T-cell (primary cell): Measurements from ENCODE around the gene GRM5. TPM values are rescaled to one million over a fixed set of nuclear protein-coding genes. Genes with fewer than 3 reads are reported as not detected.

ENCODE experiments used
- ATAC-seq, 4 experiments: fragments of 200-7000 bp in 3 of 4; fragments of 150-1000 bp in 1 of 4; cut with Tn5 transposase; replicated peaks in 1 of 4; 1 replicate in 3 of 4; 2 replicates in 1 of 4; pipeline ENCODE4 v1.10.0; 2021; ENCODE audit warnings: moderate library complexity in 3 of 4, mild to moderate bottlenecking in 2 of 4, moderate number of reproducible peaks in 1 of 4
- CTCF ChIA-PET, 2 donors: fragments of 300-600 bp; sonication (Branson Sonifier 250); formaldehyde crosslinking; loops; one replicate each; lab custom pipeline; 2022; ENCODE audit warnings: antibody characterized with exemption in 2 of 2; lab: Charles Lee
- POLR2A ChIA-PET, 2 donors: fragments of 300-600 bp; sonication (Branson Sonifier 250); formaldehyde crosslinking; loops; one replicate each; lab custom pipeline; 2022; ENCODE audit warnings: antibody characterized with exemption in 2 of 2; lab: Charles Lee
- DNase-seq, 35 experiments: peaks; one replicate each; pipeline versions ENCODE4 v3.0.0 to v3.0.0-alpha.2; 2013 to 2023
- H3K27ac ChIP-seq: one replicate; pipeline ENCODE4 v1.5.1; 2013; ENCODE audit warnings: low read length
- H3K27me3 ChIP-seq, 2 experiments: replicated peaks in 1 of 2; 1 replicate in 1 of 2; 2 replicates in 1 of 2; pipeline versions ENCODE4 v1.6.1 to v1.7.0; 2013; ENCODE audit warnings: low read length in 1 of 2, mixed read lengths in 1 of 2; ENCODE audit not compliant: control insufficient read depth in 2 of 2, insufficient read depth in 2 of 2; ENCODE audit errors: extremely low read depth in 1 of 2
- H3K36me3 ChIP-seq, 2 donors: 1 replicate in 1 of 2; 2 replicates in 1 of 2; pipeline versions ENCODE4 v1.6.1 to v1.7.0; 2013; ENCODE audit warnings: low read length in 1 of 2; ENCODE audit not compliant: control insufficient read depth in 2 of 2, insufficient read depth in 1 of 2; ENCODE audit errors: extremely low read depth in 1 of 2
- H3K4me1 ChIP-seq, 2 experiments: 1 replicate in 1 of 2; 2 replicates in 1 of 2; pipeline versions ENCODE4 v1.6.1 to v1.7.0; 2013; ENCODE audit warnings: low read length in 2 of 2, mixed read lengths in 1 of 2; ENCODE audit not compliant: insufficient read depth in 2 of 2, control insufficient read depth in 1 of 2; ENCODE audit errors: extremely low read depth in 1 of 2
- H3K4me3 ChIP-seq, 2 donors: 1 replicate in 1 of 2; 2 replicates in 1 of 2; pipeline versions ENCODE4 v1.5.1 to v1.7.0; 2013; ENCODE audit warnings: mild to moderate bottlenecking in 2 of 2, low read length in 1 of 2, moderate library complexity in 1 of 2; ENCODE audit not compliant: control insufficient read depth in 1 of 2; ENCODE audit errors: extremely low read depth in 1 of 2
- H3K9me3 ChIP-seq: 2 replicates; pipeline ENCODE4 v1.7.0; 2013
- H3K27ac Mint-ChIP-seq, 2 donors: one replicate each; pipeline ENCODE4 v1.8.0; 2020 to 2021; ENCODE audit warnings: mild to moderate bottlenecking in 2 of 2, mixed read lengths in 2 of 2
- H3K27me3 Mint-ChIP-seq, 2 donors: one replicate each; pipeline ENCODE4 v1.8.0; 2021 to 2022; ENCODE audit warnings: mixed read lengths in 2 of 2
- H3K36me3 Mint-ChIP-seq: one replicate; pipeline ENCODE4 v1.8.0; 2021; ENCODE audit warnings: mixed read lengths
- H3K4me1 Mint-ChIP-seq, 3 donors: one replicate each; pipeline ENCODE4 v1.8.0; 2020 to 2022; ENCODE audit warnings: mixed read lengths in 3 of 3, mild to moderate bottlenecking in 1 of 3
- H3K4me3 Mint-ChIP-seq, 3 donors: one replicate each; pipeline ENCODE4 v1.8.0; 2020 to 2022; ENCODE audit warnings: mild to moderate bottlenecking in 3 of 3, mixed read lengths in 3 of 3, moderate library complexity in 3 of 3
- H3K9me3 Mint-ChIP-seq, 3 donors: one replicate each; pipeline ENCODE4 v1.8.0; 2020 to 2022; ENCODE audit warnings: mixed read lengths in 3 of 3
- WGBS: methylation state at CpG from one replicate; pipeline ENCODE4 v1.1.5; 2013; ENCODE audit warnings: missing lambda C conversion rate; ENCODE audit not compliant: insufficient coverage; 5-methylcytosine and 5-hydroxymethylcytosine counted together
- total RNA-seq, 35 experiments: library from RNA in 6 of 35; stranded (reverse) in 6 of 35; fragments of 120-200 nt in 1 of 35; gene quantifications; one replicate each; pipeline versions ENCODE4 v1.2.1 to v1.2.4 and lab custom pipeline; 2013 to 2026

Gene GRM5
- total RNA-seq, 5 donors from 2014 or later (not counting 1 experiment from before 2014, with no cell fraction given), result not detected

DNA sequence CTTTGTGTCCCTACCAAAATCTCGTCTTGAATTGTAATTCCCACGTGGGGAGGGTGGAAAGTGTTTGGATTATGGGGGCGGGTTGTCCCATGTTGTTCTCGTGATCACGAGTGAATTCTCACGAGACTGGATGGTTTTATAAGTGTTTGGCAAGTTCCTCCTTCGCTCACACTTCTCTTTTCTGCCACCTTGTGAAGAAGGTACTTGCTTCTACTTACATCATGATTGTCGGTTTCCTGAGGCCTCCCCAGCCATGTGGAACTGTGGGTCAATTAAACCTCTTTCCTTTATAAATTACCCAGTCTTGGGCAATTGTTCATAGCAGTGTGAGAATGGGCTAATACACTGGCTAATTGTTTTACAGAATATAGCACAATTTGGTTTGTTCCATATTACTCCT is 326.3 kb downstream of the GRM5 start:
- WGBS, result no CpG with 5 or more reads among the region's 8 CpGs
- H3K27me3 Mint-ChIP-seq, result no peaks in the 10 kb centered on the region
- Histone ChIP-seq H3K36me3 (no peaks in the 10 kb centered on the region), H3K27ac (no peak overlapping the region), H3K27me3 (no peaks in the 10 kb centered on the region), H3K9me3 (no peaks in the 10 kb centered on the region), H3K4me3 (no peak overlapping the region), H3K4me1 (no peaks in the 10 kb centered on the region)
- H3K27ac Mint-ChIP-seq, result no peak overlapping the region
- ATAC-seq (no peak), DNase-seq (no peak)
- no peak overlapping the region for H3K4me3 Mint-ChIP-seq
- H3K4me1 Mint-ChIP-seq, result no peaks in the 10 kb centered on the region
- ChIA-PET POLR2A (no interaction called here), CTCF (no interaction called here)
- no peaks in the 10 kb centered on the region for H3K9me3 Mint-ChIP-seq
- H3K36me3 Mint-ChIP-seq, result no peaks in the 10 kb centered on the region

DNA sequence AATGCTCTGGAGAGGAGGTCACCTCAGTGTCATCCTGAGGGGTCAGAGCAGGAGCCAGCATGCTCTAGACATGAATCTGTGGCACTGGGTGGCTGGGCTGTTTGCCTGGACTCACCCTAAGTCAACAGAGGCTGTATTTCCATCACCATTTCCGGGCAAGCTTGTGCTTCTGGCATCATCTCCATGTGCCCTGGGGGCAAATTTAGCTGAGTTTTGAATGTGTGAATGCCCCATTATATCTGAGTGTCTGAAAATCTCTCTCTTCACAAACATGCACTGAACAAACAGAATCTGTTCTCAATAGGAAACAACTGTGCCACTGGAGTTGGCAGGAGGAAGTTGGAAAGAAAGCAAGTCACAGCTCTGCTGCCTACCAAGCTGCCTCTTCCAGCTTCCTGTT is 356.2 kb downstream of the GRM5 start:
- no peaks in the 10 kb centered on the region for H3K9me3 ChIP-seq
- H3K27me3 ChIP-seq, result no peaks in the 10 kb centered on the region
- H3K27ac ChIP-seq, result no peak overlapping the region
- DNase-seq (no peak), ATAC-seq (no peak)
- no CpG with 5 or more reads among the region's 1 CpG for WGBS
- Mint-ChIP-seq H3K27ac (no peak overlapping the region), H3K4me3 (no peak overlapping the region), H3K36me3 (no peaks in the 10 kb centered on the region), H3K27me3 (no peaks in the 10 kb centered on the region), H3K4me1 (peaks cover 2 to 7% (median 4%) of the 10 kb centered on the region in 3 donors), H3K9me3 (peaks cover 0 to 4% (median 4%) of the 10 kb centered on the region in 3 donors)
- H3K36me3 ChIP-seq, result no peaks in the 10 kb centered on the region
- H3K4me3 ChIP-seq, result no peak overlapping the region
- H3K4me1 ChIP-seq, result peaks cover 0 to 3% of the 10 kb centered on the region in 2 experiments
- POLR2A ChIA-PET, result no interaction called here
- CTCF ChIA-PET, result no interaction called here

DNA sequence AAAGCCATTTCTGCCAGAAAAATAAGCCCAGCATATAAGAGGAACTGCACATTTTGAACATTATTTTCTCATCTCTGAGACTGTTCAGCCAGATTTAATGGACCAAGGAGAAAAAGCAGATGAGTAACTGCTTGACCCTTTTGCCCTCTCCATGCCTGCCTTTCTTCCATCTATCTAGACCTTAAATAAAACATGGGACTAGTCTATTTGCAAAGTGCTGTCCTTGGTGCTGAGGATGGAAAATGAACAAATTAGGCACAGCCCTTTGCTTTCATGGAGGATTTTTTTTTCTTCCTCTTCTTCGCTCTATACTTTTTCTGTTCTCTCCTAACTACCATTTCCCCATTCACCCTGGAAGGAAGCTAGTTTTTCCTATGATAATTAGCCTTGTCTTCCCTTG is 361.3 kb downstream of the GRM5 start:
- Histone ChIP-seq H3K9me3 (no peaks in the 10 kb centered on the region), H3K4me1 (no peaks in the 10 kb centered on the region), H3K27me3 (no peaks in the 10 kb centered on the region), H3K36me3 (no peaks in the 10 kb centered on the region), H3K27ac (no peak overlapping the region), H3K4me3 (no peak overlapping the region)
- no CpG with 5 or more reads among the region's 1 CpG for WGBS
- no peak for DNase-seq
- ChIA-PET POLR2A (no interaction called here), CTCF (no interaction called here)
- Mint-ChIP-seq H3K9me3 (peaks cover 0 to 5% (median 5%) of the 10 kb centered on the region in 3 donors), H3K4me1 (no peaks in the 10 kb centered on the region), H3K4me3 (no peak overlapping the region), H3K36me3 (no peaks in the 10 kb centered on the region), H3K27me3 (no peaks in the 10 kb centered on the region), H3K27ac (no peak overlapping the region)
- no peak for ATAC-seq

DNA sequence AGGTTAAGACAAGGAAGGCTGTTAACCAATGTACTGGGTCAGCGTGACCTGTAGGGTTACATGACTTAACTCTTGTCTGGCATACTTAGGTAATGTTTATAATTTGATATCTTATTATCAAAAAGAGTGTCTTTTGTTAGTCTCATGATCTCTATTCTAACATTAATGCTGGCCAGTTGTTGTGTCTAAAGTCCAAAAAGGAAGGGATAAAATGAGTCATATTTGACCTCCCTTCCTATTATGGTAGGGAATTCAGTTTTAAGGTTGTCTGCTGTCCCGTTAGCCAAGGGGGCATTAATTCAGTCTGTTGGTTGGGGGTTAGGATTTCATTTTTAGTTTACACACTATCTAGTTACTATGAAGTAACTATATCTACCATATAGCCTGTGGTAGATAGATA is 364.0 kb downstream of the GRM5 start:
- Mint-ChIP-seq H3K27ac (no peak overlapping the region), H3K27me3 (no peaks in the 10 kb centered on the region), H3K36me3 (no peaks in the 10 kb centered on the region), H3K9me3 (peaks cover 0 to 5% (median 5%) of the 10 kb centered on the region in 3 donors), H3K4me3 (no peak overlapping the region), H3K4me1 (no peaks in the 10 kb centered on the region)
- ChIA-PET CTCF (no interaction called here), POLR2A (no interaction called here)
- no peaks in the 10 kb centered on the region for H3K27me3 ChIP-seq
- H3K36me3 ChIP-seq, result no peaks in the 10 kb centered on the region
- H3K4me1 ChIP-seq, result no peaks in the 10 kb centered on the region
- ATAC-seq (no peak), DNase-seq (no peak)
- no peaks in the 10 kb centered on the region for H3K9me3 ChIP-seq
- WGBS, result no CpG with 5 or more reads among the region's 2 CpGs
- no peak overlapping the region for H3K4me3 ChIP-seq
- no peak overlapping the region for H3K27ac ChIP-seq

DNA sequence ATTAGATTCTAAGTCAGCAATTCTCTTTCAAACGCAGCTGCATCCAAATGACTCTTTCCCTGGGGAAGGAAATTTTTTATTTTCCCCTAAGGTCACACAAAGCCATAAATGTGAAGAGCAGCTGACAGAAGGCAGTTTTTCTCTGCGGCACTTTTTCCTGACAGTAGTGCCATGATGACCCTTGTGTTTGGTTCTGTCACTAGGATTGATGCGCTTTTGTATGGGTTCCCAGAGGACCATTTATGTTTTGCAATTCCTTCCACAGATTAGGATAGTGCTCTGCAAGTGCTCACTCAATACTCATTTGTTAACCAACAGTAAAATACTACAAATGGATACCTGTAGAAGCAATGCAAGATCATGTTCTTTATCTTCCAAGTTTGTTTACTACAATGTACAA is 368.6 kb downstream of the GRM5 start:
- ChIA-PET POLR2A (no interaction called here), CTCF (no interaction called here)
- Mint-ChIP-seq H3K9me3 (no peaks in the 10 kb centered on the region), H3K27me3 (peaks cover 0 to 3% of the 10 kb centered on the region in 2 donors), H3K4me1 (no peaks in the 10 kb centered on the region), H3K27ac (no peak overlapping the region), H3K36me3 (no peaks in the 10 kb centered on the region), H3K4me3 (no peak overlapping the region)
- ATAC-seq (no peak), DNase-seq (no peak)
- WGBS, result no CpG with 5 or more reads among the region's 3 CpGs
- Histone ChIP-seq H3K4me1 (no peaks in the 10 kb centered on the region), H3K27ac (no peak overlapping the region), H3K4me3 (no peak overlapping the region), H3K36me3 (no peaks in the 10 kb centered on the region), H3K27me3 (no peaks in the 10 kb centered on the region), H3K9me3 (no peaks in the 10 kb centered on the region)

DNA sequence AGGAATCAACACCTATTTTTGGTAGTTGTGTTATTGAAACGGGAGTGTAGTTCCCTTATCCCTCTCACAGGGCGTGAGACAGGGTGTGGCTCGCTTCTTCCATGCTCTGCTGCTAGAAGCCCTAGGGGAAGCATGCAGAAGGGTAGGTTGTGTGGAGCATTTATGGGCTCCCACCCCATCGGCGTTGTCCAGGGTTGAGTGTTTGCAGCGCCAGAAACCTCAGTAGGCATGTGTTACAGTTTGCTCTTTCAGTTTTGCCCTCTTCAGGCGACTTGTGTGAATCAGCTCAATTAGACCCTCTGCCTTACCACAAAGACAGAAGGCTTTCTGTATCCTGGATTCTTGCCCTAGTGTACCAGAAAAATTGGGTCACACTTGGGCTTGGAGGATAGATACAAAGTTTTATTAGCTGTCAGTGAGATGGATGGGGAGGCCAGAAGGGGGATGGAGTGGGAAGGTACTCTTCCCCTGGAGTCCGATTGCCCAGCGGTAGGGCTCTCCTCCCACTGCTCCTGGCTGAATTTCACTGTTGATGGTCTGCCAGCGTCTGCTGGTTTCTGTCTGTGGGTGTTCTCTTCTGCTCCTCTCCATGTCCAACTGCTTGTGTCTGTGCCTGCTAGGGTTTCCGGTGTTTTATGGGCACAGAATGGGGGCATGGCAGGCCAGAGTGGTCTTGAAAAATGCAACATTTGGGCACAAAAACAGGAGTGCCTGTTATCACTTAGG is 369.9 kb downstream of the GRM5 start:
- peaks cover 0 to 3% of the 10 kb centered on the region in 2 donors for H3K27me3 Mint-ChIP-seq
- H3K4me1 ChIP-seq, result no peaks in the 10 kb centered on the region
- no peak overlapping the region for H3K27ac ChIP-seq
- ChIA-PET POLR2A (no interaction called here), CTCF (no interaction called here)
- DNase-seq (no peak), ATAC-seq (no peak)
- no peaks in the 10 kb centered on the region for H3K9me3 ChIP-seq
- H3K36me3 ChIP-seq, result no peaks in the 10 kb centered on the region
- H3K4me3 Mint-ChIP-seq, result no peak overlapping the region
- H3K27ac Mint-ChIP-seq, result no peak overlapping the region
- no peaks in the 10 kb centered on the region for H3K4me1 Mint-ChIP-seq
- 92% methylated on average over 5 of the region's 11 CpGs for WGBS
- H3K4me3 ChIP-seq, result no peak overlapping the region
- no peaks in the 10 kb centered on the region for H3K9me3 Mint-ChIP-seq
- H3K27me3 ChIP-seq, result no peaks in the 10 kb centered on the region
- H3K36me3 Mint-ChIP-seq, result no peaks in the 10 kb centered on the region
